ENCODE measurements around the gene TMEM17. TPM values are rescaled to one million over a fixed set of nuclear protein-coding genes. Genes with fewer than 3 reads are reported as not detected.
A peak's percentile ranks its signal among the peaks of the same experiment; 100 is the strongest.

TMEM17 gene

DNA sequence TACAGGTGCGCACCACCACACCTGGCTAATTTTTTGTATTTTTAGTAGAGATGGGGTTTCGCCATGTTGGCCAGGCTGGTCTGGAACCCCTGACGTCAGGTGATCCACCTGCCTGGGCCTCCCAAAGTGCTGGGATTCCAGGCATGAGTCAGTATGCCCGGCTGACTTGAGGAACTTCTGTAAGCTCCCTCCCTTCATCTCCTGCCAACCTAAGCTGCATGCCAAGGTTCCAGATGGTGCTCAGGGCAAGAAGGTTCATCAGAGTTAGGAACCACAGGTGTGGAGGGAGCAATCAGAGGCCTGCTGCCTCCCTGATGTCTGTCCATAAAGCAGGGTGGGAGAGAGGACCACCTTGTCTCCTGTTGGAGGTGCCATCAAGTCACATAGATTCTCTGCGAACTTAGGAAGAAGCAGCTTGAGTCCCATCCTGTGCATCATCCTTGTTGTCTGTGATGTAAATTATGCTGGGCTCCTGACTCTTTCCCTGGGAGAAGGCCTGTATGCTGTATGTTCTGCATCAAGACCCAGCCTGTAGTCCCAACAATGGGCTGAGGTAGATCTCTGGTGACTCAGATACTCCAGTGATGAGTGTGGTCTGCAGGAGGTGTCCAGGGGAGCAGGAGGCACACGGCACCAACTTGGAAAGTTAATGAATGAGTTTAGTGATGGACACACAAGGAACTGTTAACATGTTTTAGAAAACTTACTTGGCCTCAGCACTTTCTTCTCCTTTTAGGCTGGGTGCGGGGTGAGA is 53.1 kb downstream of the TMEM17 start:
- no peak overlapping the region for H3K9ac ChIP-seq (ENCODE audit: low read depth, low read length, poor library complexity)
- no peaks in the 10 kb centered on the region for H3K79me1 ChIP-seq (ENCODE audit: low read depth, low read length)
- H3K18ac ChIP-seq (ENCODE audit: low read length): peak overlapping the region; percentile 59
- H2BK15ac ChIP-seq (ENCODE audit: low read length): no peak overlapping the region
- no peak overlapping the region for H3K14ac ChIP-seq (ENCODE audit: low read length)
- no peak overlapping the region for H4K91ac ChIP-seq (ENCODE audit: low read depth, low read length, poor library complexity)
- H3K4me3 ChIP-seq (ENCODE audit: low read length in 2 of 2): no peak overlapping the region
- no peak overlapping the region for H3K23ac ChIP-seq (ENCODE audit: low read depth, low read length, poor library complexity)
- peaks cover 0 to 2% of the 10 kb centered on the region in 2 donors for H3K9me3 ChIP-seq (replicated peaks in 1 of 2; ENCODE audit: control insufficient read depth in 2 of 2, insufficient read depth in 1 of 2, low read depth in 1 of 2, low read length in 2 of 2)
- no peak overlapping the region for H2BK120ac ChIP-seq (ENCODE audit: low read depth, low read length)
- H3K4me1 ChIP-seq (ENCODE audit: control insufficient read depth in 2 of 2, insufficient read depth in 1 of 2, low read depth in 1 of 2, low read length in 2 of 2): peaks cover 2 to 6% of the 10 kb centered on the region in 2 donors
- H3K4ac ChIP-seq (ENCODE audit: low read length): no peak overlapping the region
- H2BK12ac ChIP-seq (ENCODE audit: low read length): no peak overlapping the region
- WGBS, 2 donors (ENCODE audit: extremely low coverage in 2 of 2, insufficient read length in 2 of 2, insufficient replicate concordance in 1 of 2): no CpG with 5 or more reads among the region's 7 CpGs
- no peak overlapping the region for H2BK5ac ChIP-seq (ENCODE audit: low read length)
- H4K8ac ChIP-seq (ENCODE audit: low read depth, low read length): no peak overlapping the region
- peak overlapping the region; percentile 23 for H2AK5ac ChIP-seq (ENCODE audit: low read depth, low read length)
- no peak overlapping the region for H3K4me2 ChIP-seq (ENCODE audit: insufficient read depth, low read length, poor library complexity, severe bottlenecking)
- no peak for DNase-seq (ENCODE audit: low spot score)
- H3K27me3 ChIP-seq (ENCODE audit: control insufficient read depth in 3 of 3, insufficient read depth in 3 of 3, low read depth in 1 of 3, low read length in 3 of 3): peaks cover 0 to 14% (median 0%) of the 10 kb centered on the region in 3 experiments
- no peaks in the 10 kb centered on the region for H3K36me3 ChIP-seq (replicated peaks in 1 of 2; ENCODE audit: control insufficient read depth in 2 of 2, insufficient read depth in 2 of 2, low read length in 2 of 2)
- no peak overlapping the region for H3K27ac ChIP-seq (replicated peaks; ENCODE audit: low read length)
- no peak overlapping the region for H2AFZ ChIP-seq (ENCODE audit: low read length)

DNA sequence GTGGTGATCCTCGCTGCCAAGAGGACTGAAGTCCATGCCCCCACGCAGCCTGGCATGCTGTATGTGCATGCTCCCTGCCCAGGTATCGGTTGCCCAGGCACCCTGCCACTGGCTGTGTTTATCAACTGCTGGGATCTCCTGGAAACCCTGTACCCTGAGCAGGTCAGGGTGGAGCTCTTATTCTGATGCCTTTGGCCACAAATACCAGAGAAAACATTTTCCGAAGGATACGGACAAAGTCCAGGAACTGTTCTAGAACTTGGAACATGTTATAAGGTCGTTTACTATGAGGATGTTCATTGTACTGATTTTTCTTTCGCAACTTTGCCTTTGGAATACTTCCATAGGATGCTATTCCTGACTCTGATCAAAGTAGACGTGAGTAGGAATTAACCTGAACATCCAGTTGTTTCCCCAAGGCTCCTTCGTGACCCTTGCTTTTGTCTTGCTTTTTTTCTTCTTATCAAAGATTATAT is 55.2 kb downstream of the TMEM17 start:
- H3K4me1 ChIP-seq (ENCODE audit: control insufficient read depth in 2 of 2, insufficient read depth in 1 of 2, low read depth in 1 of 2, low read length in 2 of 2): no peaks in the 10 kb centered on the region
- no peak overlapping the region for H3K14ac ChIP-seq (ENCODE audit: low read length)
- no peaks in the 10 kb centered on the region for H3K79me1 ChIP-seq (ENCODE audit: low read depth, low read length)
- H2AFZ ChIP-seq (ENCODE audit: low read length): no peak overlapping the region
- no peak overlapping the region for H2BK120ac ChIP-seq (ENCODE audit: low read depth, low read length)
- H2AK5ac ChIP-seq (ENCODE audit: low read depth, low read length): no peak overlapping the region
- no peak overlapping the region for H3K4ac ChIP-seq (ENCODE audit: low read length)
- H3K4me3 ChIP-seq (ENCODE audit: low read length in 2 of 2): no peak overlapping the region
- H2BK5ac ChIP-seq (ENCODE audit: low read length): no peak overlapping the region
- H3K18ac ChIP-seq (ENCODE audit: low read length): no peak overlapping the region
- peaks cover 0 to 2% of the 10 kb centered on the region in 2 donors for H3K9me3 ChIP-seq (replicated peaks in 1 of 2; ENCODE audit: control insufficient read depth in 2 of 2, insufficient read depth in 1 of 2, low read depth in 1 of 2, low read length in 2 of 2)
- H4K91ac ChIP-seq (ENCODE audit: low read depth, low read length, poor library complexity): no peak overlapping the region
- no peak overlapping the region for H3K27ac ChIP-seq (replicated peaks; ENCODE audit: low read length)
- H3K27me3 ChIP-seq (ENCODE audit: control insufficient read depth in 3 of 3, insufficient read depth in 3 of 3, low read depth in 1 of 3, low read length in 3 of 3): peaks cover 0 to 10% (median 0%) of the 10 kb centered on the region in 3 experiments
- H2BK12ac ChIP-seq (ENCODE audit: low read length): no peak overlapping the region
- no peak overlapping the region for H3K9ac ChIP-seq (ENCODE audit: low read depth, low read length, poor library complexity)
- no peaks in the 10 kb centered on the region for H3K36me3 ChIP-seq (replicated peaks in 1 of 2; ENCODE audit: control insufficient read depth in 2 of 2, insufficient read depth in 2 of 2, low read length in 2 of 2)
- H4K8ac ChIP-seq (ENCODE audit: low read depth, low read length): no peak overlapping the region
- H2BK15ac ChIP-seq (ENCODE audit: low read length): no peak overlapping the region
- H3K23ac ChIP-seq (ENCODE audit: low read depth, low read length, poor library complexity): no peak overlapping the region
- WGBS, 2 donors (ENCODE audit: extremely low coverage in 2 of 2, insufficient read length in 2 of 2, insufficient replicate concordance in 1 of 2): no CpG with 5 or more reads among the region's 9 CpGs
- DNase-seq (ENCODE audit: low spot score): no peak
- H3K4me2 ChIP-seq (ENCODE audit: insufficient read depth, low read length, poor library complexity, severe bottlenecking): no peak overlapping the region

Small RNA genes within 50 kb of the gene (small RNA-seq; reads per million reads assigned to genes)
- gene AC107083.1 (ENCODE audit: insufficient read depth) (not detected), gene RN7SL18P (ENCODE audit: insufficient read depth) (not detected)

All from neuronal stem cell (in vitro differentiated cells).